ENCODE data around the gene ZBTB9. TPM values are rescaled to one million over a fixed set of nuclear protein-coding genes. Genes with fewer than 3 reads are reported as not detected.

Gene ZBTB9
- 19.4 to 21.2 TPM (median 20.8 TPM) in 3 replicates for total RNA-seq (2021)
- Bru-seq, nascent RNA = percentile 70 among the genes with signal in this experiment
- long read RNA-seq, experiment 1, transcript ZBTB9-201 (2 exons, 2,716 nt) = major isoform, 155 of 171 reads
- long read RNA-seq, experiment 1, partial matches to known transcripts = 0 of 171 reads
- long read RNA-seq, experiment 1, other reads (novel, unspliced or antisense) = 14 of 171 reads
- long read RNA-seq, experiment 2, transcript ZBTB9-201 (2 exons, 2,716 nt) = major isoform, 29 of 51 reads
- long read RNA-seq, experiment 2, partial matches to known transcripts = 0 of 51 reads
- long read RNA-seq, experiment 2, other reads (novel, unspliced or antisense) = 21 of 51 reads
- long read RNA-seq, experiment 3, transcript ZBTB9-201 (2 exons, 2,716 nt) = major isoform, 39 of 44 reads
- long read RNA-seq, experiment 3, partial matches to known transcripts = 0 of 44 reads
- long read RNA-seq, experiment 3, other reads (novel, unspliced or antisense) = 4 of 44 reads

GRCh38 chr6:33454009-33454946 lies at the start of gene ZBTB9:
Gene ZBTB9 (plus strand): TSS chr6:33454576. CDS start chr6:33455101, 525 bp downstream.
- ChIA-PET CTCF (interaction anchor here (0.5 to 2.8 kb wide), 15 partner anchors 8 to 329 kb away, joined by 3 to 14 read pairs (median 4); partner anchors contain the start of genes B3GALT4, BAK1, CUTA and PHF1), POLR2A (interaction anchor here (0.6 to 1.8 kb wide), 8 partner anchors 9 to 120 kb away, joined by 3 to 26 read pairs (median 3); partner anchors contain the start of gene CUTA)
- H3K4me3 Mint-ChIP-seq = peak within 1 kb of the TSS; percentile 92
- H3K9me3 Mint-ChIP-seq = no peaks in the 10 kb centered on the region
- H3K27me3 Mint-ChIP-seq (ENCODE audit: low read depth) = peaks cover 4% of the 10 kb centered on the region
- peak; percentile 93 for DNase-seq (ENCODE audit: low spot score)
- peak within 1 kb of the TSS; percentile 77 for H3K27ac Mint-ChIP-seq
- H3K36me3 Mint-ChIP-seq = peaks cover 24% of the 10 kb centered on the region
- H3K4me1 Mint-ChIP-seq = peaks cover 17% of the 10 kb centered on the region
- ATAC-seq = peak; percentile 97
- TF ChIP-seq IRF1 (CRISPR knock-in tag; IDR thresholded peaks at IDR 0.05) (no peak), TP53 (CRISPR knock-in tag; IDR thresholded peaks at IDR 0.05) (peak; percentile 79; the same call in 1 of the 2 replicates), EMX1 (CRISPR knock-in tag; IDR thresholded peaks at IDR 0.05) (peak; percentile 80), ZSCAN18 (CRISPR knock-in tag; IDR thresholded peaks at IDR 0.05) (no peak), ZNF317 (CRISPR knock-in tag; IDR thresholded peaks at IDR 0.05; ENCODE audit: borderline replicate concordance, low read depth) (no peak), NFE2L1 (CRISPR knock-in tag; IDR thresholded peaks at IDR 0.05) (no peak; the same call in 1 of the 2 replicates), SP1 (CRISPR knock-in tag; conservative IDR thresholded peaks at IDR 0.05) (peak; percentile 97), ZBTB21 (CRISPR knock-in tag; IDR thresholded peaks at IDR 0.05; ENCODE audit: borderline replicate concordance) (no peak), MXD4 (CRISPR knock-in tag; IDR thresholded peaks at IDR 0.05; ENCODE audit: borderline replicate concordance) (no peak), ZNF423 (CRISPR knock-in tag; IDR thresholded peaks at IDR 0.05) (peak; percentile 40; the same call in 1 of the 2 replicates), CBFB (CRISPR knock-in tag; IDR thresholded peaks at IDR 0.05; ENCODE audit: low read depth) (no peak), ARID4B (CRISPR knock-in tag; IDR thresholded peaks at IDR 0.05; ENCODE audit: borderline replicate concordance) (peak; percentile 81; the same call in 1 of the 2 replicates), ATF1 (CRISPR knock-in tag; IDR thresholded peaks at IDR 0.05) (no peak), ZNF532 (CRISPR knock-in tag; IDR thresholded peaks at IDR 0.05; ENCODE audit: borderline replicate concordance) (0 out of 2 replicates have a peak, but pooled peaks have one; percentile 13), CREM (CRISPR knock-in tag; IDR thresholded peaks at IDR 0.05) (peak; percentile 84; the same call in 1 of the 2 replicates), GRHL2 (CRISPR knock-in tag; IDR thresholded peaks at IDR 0.05; ENCODE audit: insufficient replicate concordance, severe bottlenecking) (no peak), USF1 (CRISPR knock-in tag; IDR thresholded peaks at IDR 0.05) (no peak; the same call in 1 of the 2 replicates), NR1H2 (CRISPR knock-in tag; IDR thresholded peaks at IDR 0.05) (no peak), NFATC4 (CRISPR knock-in tag; IDR thresholded peaks at IDR 0.05) (peak; percentile 93), E2F1 (CRISPR knock-in tag; IDR thresholded peaks at IDR 0.05) (0 out of 2 replicates have a peak, but pooled peaks have one; percentile 51), SMAD4 (CRISPR knock-in tag; IDR thresholded peaks at IDR 0.05) (no peak)

Data from WTC11 (cell line).